ENCODE measurements around the gene DHCR24. TPM values are rescaled to one million over a fixed set of nuclear protein-coding genes. Genes with fewer than 3 reads are reported as not detected.
"Not testable (repeated sequence)": the region's sequence is repeated elsewhere in the genome, so short reads cannot be mapped to it uniquely, and the experiment has no call there.

The DHCR24 gene
- total RNA-seq = 84.4 and 96.8 TPM in 2 replicates

- DNase-seq (ENCODE audit: extremely low read depth, low read depth, low spot score) = no peak
Measured at GRCh38 chr1:54886724-54887664, at the start of gene DHCR24. DHCR24 (minus strand) TSS chr1:54887195; CDS start chr1:54887119, 76 bp downstream.

GRCh38 chr1:54936791-54937190, 49.8 kb upstream of the DHCR24 start:
- DNase-seq (ENCODE audit: extremely low read depth, low read depth, low spot score) = no peak

GRCh38 chr1:54934869-54935268, 47.9 kb upstream of the DHCR24 start:
- DNase-seq (ENCODE audit: extremely low read depth, low read depth, low spot score) = no peak

- not testable (repeated sequence) for DNase-seq (ENCODE audit: extremely low read depth, low read depth, low spot score)
Measured at GRCh38 chr1:54934081-54934480, 47.1 kb upstream of the DHCR24 start.

GRCh38 chr1:54931275-54931840, 44.4 kb upstream of the DHCR24 start:
- DNase-seq (ENCODE audit: extremely low read depth, low read depth, low spot score) = no peak

GRCh38 chr1:54929700-54930099, 42.7 kb upstream of the DHCR24 start:
- no peak for DNase-seq (ENCODE audit: extremely low read depth, low read depth, low spot score)

GRCh38 chr1:54928327-54928726, 41.3 kb upstream of the DHCR24 start:
- DNase-seq (ENCODE audit: extremely low read depth, low read depth, low spot score) = no peak

GRCh38 chr1:54927472-54928240, 40.7 kb upstream of the DHCR24 start:
- DNase-seq (ENCODE audit: extremely low read depth, low read depth, low spot score) = no peak

- no peak for DNase-seq (ENCODE audit: extremely low read depth, low read depth, low spot score)
Measured at GRCh38 chr1:54926970-54927369, 40.0 kb upstream of the DHCR24 start.

GRCh38 chr1:54922921-54923421, 36.0 kb upstream of the DHCR24 start:
- DNase-seq (ENCODE audit: extremely low read depth, low read depth, low spot score) = no peak

GRCh38 chr1:54922040-54922761, 35.2 kb upstream of the DHCR24 start:
- DNase-seq (ENCODE audit: extremely low read depth, low read depth, low spot score) = no peak

- DNase-seq (ENCODE audit: extremely low read depth, low read depth, low spot score) = no peak
Measured at GRCh38 chr1:54919367-54920359, 32.7 kb upstream of the DHCR24 start.

- not testable (repeated sequence) for DNase-seq (ENCODE audit: extremely low read depth, low read depth, low spot score)
Measured at GRCh38 chr1:54911076-54911475, 24.1 kb upstream of the DHCR24 start.

- no peak for DNase-seq (ENCODE audit: extremely low read depth, low read depth, low spot score)
Measured at GRCh38 chr1:54906586-54906985, 19.6 kb upstream of the DHCR24 start.

GRCh38 chr1:54904476-54905048, 17.6 kb upstream of the DHCR24 start:
- no peak for DNase-seq (ENCODE audit: extremely low read depth, low read depth, low spot score)

GRCh38 chr1:54894271-54894670, 7.3 kb upstream of the DHCR24 start:
- no peak for DNase-seq (ENCODE audit: extremely low read depth, low read depth, low spot score)

- DNase-seq (ENCODE audit: extremely low read depth, low read depth, low spot score) = no peak
Measured at GRCh38 chr1:54892586-54892985, 5.6 kb upstream of the DHCR24 start.

- no peak for DNase-seq (ENCODE audit: extremely low read depth, low read depth, low spot score)
Measured at GRCh38 chr1:54889132-54889725, 2.2 kb upstream of the DHCR24 start.
